Neural cell (in vitro differentiated cells): ENCODE data around the gene LRMDA. TPM values are rescaled to one million over a fixed set of nuclear protein-coding genes. Genes with fewer than 3 reads are reported as not detected.

Source experiments
- H2AFZ ChIP-seq: fragments of 200-600, 300-800 bp; sonication (generic), shearing (Covaris generic); 2 replicates; pipeline ENCODE4 v1.6.0; 2014; ENCODE audit warnings: low read depth, mild to moderate bottlenecking, antibody characterized with exemption, low read length, moderate library complexity
- H3F3A ChIP-seq: fragments of 200-600 bp; shearing (Covaris generic); 2 replicates; pipeline ENCODE4 v1.6.1; 2016; ENCODE audit warnings: mild to moderate bottlenecking, moderate library complexity, mixed read lengths, antibody characterized with exemption, low read length; ENCODE audit not compliant: insufficient read depth, poor library complexity, severe bottlenecking
- H3K27ac ChIP-seq: fragments of 200-600, 300-800 bp; sonication (generic), shearing (Covaris generic); 2 replicates; pipeline ENCODE4 v1.5.1; 2014; ENCODE audit warnings: mild to moderate bottlenecking, low read length, moderate library complexity
- H3K27me3 ChIP-seq: fragments of 300-800, 200-600 bp; sonication (generic), shearing (Covaris generic); 2 replicates; pipeline ENCODE4 v1.6.0; 2014; ENCODE audit warnings: mild to moderate bottlenecking, low read depth, low read length, moderate library complexity; ENCODE audit not compliant: insufficient read depth
- H3K36me3 ChIP-seq: fragments of 300-800, 200-600 bp; sonication (generic), shearing (Covaris generic); 2 replicates; pipeline ENCODE4 v1.5.1; 2014; ENCODE audit warnings: mild to moderate bottlenecking, antibody characterized with exemption, low read length, moderate library complexity; ENCODE audit not compliant: insufficient read depth
- H3K4me2 ChIP-seq: fragments of 300-800, 200-600 bp; sonication (generic), shearing (Covaris generic); 2 replicates; pipeline ENCODE4 v1.6.0; 2014; ENCODE audit warnings: mild to moderate bottlenecking, low read length
- H3K4me3 ChIP-seq: fragments of 300-800, 200-600 bp; sonication (generic), shearing (Covaris generic); 2 replicates; pipeline ENCODE4 v1.5.1; 2014; ENCODE audit warnings: mild to moderate bottlenecking, low read length, moderate library complexity
- H3K79me2 ChIP-seq: fragments of 200-600 bp; shearing (Covaris generic); replicated peaks from 2 replicates; pipeline ENCODE4 v1.6.0; 2014; ENCODE audit warnings: mild to moderate bottlenecking, low read length, moderate library complexity; ENCODE audit not compliant: insufficient read depth
- H3K9ac ChIP-seq: fragments of 300-800, 200-600 bp; sonication (generic), shearing (Covaris generic); 2 replicates; pipeline ENCODE4 v1.6.1; 2016; ENCODE audit warnings: mild to moderate bottlenecking, low read length, mixed read lengths
- H3K9me2 ChIP-seq: fragments of 200-600 bp; shearing (Covaris generic); 2 replicates; pipeline ENCODE4 v1.6.1; 2016; ENCODE audit warnings: mild to moderate bottlenecking, low read length, mixed read lengths; ENCODE audit not compliant: insufficient read depth
- H3K9me3 ChIP-seq: fragments of 200-600, 300-800 bp; sonication (generic), shearing (Covaris generic); 2 replicates; pipeline ENCODE4 v1.6.1; 2016; ENCODE audit warnings: mild to moderate bottlenecking, mixed run types, low read length, moderate library complexity, mixed read lengths
- H4K20me1 ChIP-seq: fragments of 200-600 bp; shearing (Covaris generic); 2 replicates; pipeline ENCODE4 v1.6.1; 2016; ENCODE audit warnings: mild to moderate bottlenecking, mixed run types; ENCODE audit not compliant: insufficient read depth
- EP300 ChIP-seq: fragments of 450-650 bp; conservative IDR thresholded peaks from 2 replicates; pipeline ENCODE4 v1.6.1; 2014; ENCODE audit warnings: antibody characterized with exemption, mild to moderate bottlenecking, moderate library complexity; ENCODE audit not compliant: poor library complexity, severe bottlenecking
- EZH2 ChIP-seq: fragments of 200-600, 300-800 bp; shearing (Covaris generic), sonication (generic); IDR thresholded peaks from 2 replicates; pipeline ENCODE4 v1.6.1; 2014; ENCODE audit warnings: antibody characterized with exemption, low read length, borderline replicate concordance, mild to moderate bottlenecking; ENCODE audit not compliant: insufficient read depth, poor library complexity, severe bottlenecking
- MXI1 ChIP-seq: fragments of 450-650 bp; conservative IDR thresholded peaks from 2 replicates; pipeline ENCODE4 v1.6.1; 2014; ENCODE audit warnings: antibody characterized with exemption, mild to moderate bottlenecking; ENCODE audit not compliant: poor library complexity, severe bottlenecking
- POLR2AphosphoS5 ChIP-seq: IDR thresholded peaks from 2 replicates; pipeline ENCODE4 v1.6.1; 2012
- RAD21 ChIP-seq: fragments of 450-650 bp; conservative IDR thresholded peaks from 2 replicates; pipeline ENCODE4 v1.6.1; 2014; ENCODE audit warnings: antibody characterized with exemption, mild to moderate bottlenecking, moderate library complexity
- SMC3 ChIP-seq: fragments of 450-650 bp; conservative IDR thresholded peaks from 2 replicates; pipeline ENCODE4 v1.6.1; 2014; ENCODE audit warnings: antibody characterized with exemption, mild to moderate bottlenecking, moderate library complexity; ENCODE audit not compliant: poor library complexity
- TAF1 ChIP-seq: IDR thresholded peaks from 2 replicates; pipeline ENCODE4 v1.6.1; 2012; ENCODE audit warnings: low read depth
- polyA plus RNA-seq: library from polyadenylated mRNA; depleted of rRNA; stranded (reverse); fragments of >200 nt; gene quantifications from 2 replicates; pipeline ENCODE4 v1.2.3, GENCODE V29; 2014
- TF ChIP-seq, protein P1 (sequence below): IDR thresholded peaks from 2 replicates; pipeline ENCODE4 v1.6.1; 2012; ENCODE audit warnings: borderline replicate concordance
- TF ChIP-seq, protein P2 (sequence below): fragments of 450-650 bp; IDR thresholded peaks from 2 replicates; pipeline ENCODE4 v1.5.1; 2014; ENCODE audit warnings: antibody characterized with exemption, mild to moderate bottlenecking, moderate library complexity; ENCODE audit not compliant: poor library complexity, severe bottlenecking

The LRMDA gene
- polyA plus RNA-seq, 1 donor from 2014 or later: 5.6 TPM

DNA sequence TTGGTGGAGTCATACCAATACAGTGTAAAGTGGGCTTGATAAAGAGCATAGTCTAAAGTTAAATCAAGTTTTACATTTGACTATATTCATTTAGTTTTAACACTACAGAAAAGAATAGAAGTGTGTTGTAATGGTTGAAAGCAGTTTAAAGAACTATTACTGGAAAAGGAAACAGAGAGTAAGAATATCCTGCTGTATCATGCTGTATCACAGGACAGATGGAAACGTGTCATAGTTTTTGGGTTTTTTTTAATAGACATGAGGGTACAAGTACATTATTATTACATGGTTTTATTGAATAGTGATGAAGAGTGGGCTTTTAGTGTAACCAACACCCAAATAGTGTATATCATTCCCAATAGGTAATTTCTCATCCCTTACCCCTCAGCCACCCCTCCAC is 944.3 kb downstream of the LRMDA start:
- Histone ChIP-seq H3K9ac (no peak overlapping the region), H3K27ac (no peak overlapping the region), H3K79me2 (no peaks in the 10 kb centered on the region), H4K20me1 (no peaks in the 10 kb centered on the region), H3K4me2 (no peak overlapping the region), H3K27me3 (no peaks in the 10 kb centered on the region), H3K9me2 (no peaks in the 10 kb centered on the region), H3F3A (no peaks in the 10 kb centered on the region), H3K9me3 (no peaks in the 10 kb centered on the region), H2AFZ (no peak overlapping the region), H3K4me3 (no peak overlapping the region), H3K36me3 (no peaks in the 10 kb centered on the region)
- TF ChIP-seq POLR2AphosphoS5 (no peak), EP300 (no peak), TAF1 (no peak)

DNA sequence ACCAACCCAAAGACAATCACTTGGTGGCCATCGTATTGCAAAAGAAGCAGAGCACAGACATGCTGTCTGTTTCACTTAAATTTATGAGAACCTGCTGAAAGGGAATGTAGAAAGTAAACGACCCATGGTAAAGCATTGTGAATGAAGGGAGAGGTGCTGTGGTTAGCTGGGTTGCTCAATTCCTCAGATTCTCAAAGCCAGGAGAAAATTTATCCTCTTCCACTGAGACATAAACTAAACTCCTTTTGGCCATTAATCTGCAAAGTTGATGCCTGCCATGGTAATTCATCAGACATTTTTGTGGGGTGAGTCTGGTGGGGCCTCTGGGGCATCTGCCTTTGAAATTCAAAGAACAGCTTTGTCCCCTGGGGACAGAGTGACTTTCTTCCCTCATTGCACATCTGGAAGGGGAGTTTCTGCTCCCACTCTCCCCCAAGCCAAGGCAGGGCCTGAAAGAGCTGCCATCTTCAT is 951.0 kb downstream of the LRMDA start:
- Histone ChIP-seq H3K36me3 (no peaks in the 10 kb centered on the region), H4K20me1 (no peaks in the 10 kb centered on the region), H3K27ac (no peak overlapping the region), H3K9me3 (no peaks in the 10 kb centered on the region), H3K79me2 (no peaks in the 10 kb centered on the region), H3K9me2 (no peaks in the 10 kb centered on the region), H3K4me2 (no peak overlapping the region), H3K9ac (no peak overlapping the region), H3F3A (no peaks in the 10 kb centered on the region), H3K27me3 (no peaks in the 10 kb centered on the region), H3K4me3 (no peak overlapping the region), H2AFZ (no peak overlapping the region)
- no peak for TF ChIP-seq RAD21

DNA sequence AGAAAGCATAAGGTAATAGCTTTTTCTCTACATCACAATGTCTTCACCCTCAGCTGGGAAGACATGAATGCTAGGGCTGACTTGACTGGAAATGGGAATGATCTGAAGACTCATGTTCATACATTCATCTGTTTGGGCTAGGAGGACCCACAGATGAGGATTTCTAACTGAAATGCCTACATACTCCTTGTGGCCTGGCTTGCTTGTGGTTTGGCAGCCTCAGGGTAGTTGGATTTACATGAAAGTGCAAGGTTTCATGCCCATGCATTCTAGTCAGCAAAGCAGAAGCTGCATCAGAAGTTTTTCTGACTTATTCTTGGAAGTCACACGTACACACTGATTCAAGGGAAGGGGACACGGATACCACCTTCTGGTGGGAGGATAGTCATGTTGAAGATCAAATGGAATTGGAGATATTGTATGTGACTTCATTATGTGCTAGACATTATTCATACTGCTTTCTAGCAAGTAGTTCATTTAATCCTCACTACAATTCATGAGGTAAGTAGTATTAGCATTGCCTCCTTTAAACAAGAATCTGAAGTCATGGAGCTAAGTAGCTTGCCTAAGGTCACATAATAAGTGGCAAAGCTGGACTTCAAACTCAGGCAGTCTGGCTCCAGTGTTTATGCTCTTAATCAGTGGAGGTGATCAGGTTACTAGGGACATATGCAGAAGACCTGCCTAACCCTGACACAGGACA is 957.0 kb downstream of the LRMDA start:
- Histone ChIP-seq H3K79me2 (no peaks in the 10 kb centered on the region), H3F3A (no peaks in the 10 kb centered on the region)
- TF ChIP-seq SMC3 (no peak), TAF1 (no peak), RAD21 (no peak), EP300 (no peak), POLR2AphosphoS5 (no peak), EZH2 (no peak), MXI1 (no peak)
- TF ChIP-seq, protein P1, sequence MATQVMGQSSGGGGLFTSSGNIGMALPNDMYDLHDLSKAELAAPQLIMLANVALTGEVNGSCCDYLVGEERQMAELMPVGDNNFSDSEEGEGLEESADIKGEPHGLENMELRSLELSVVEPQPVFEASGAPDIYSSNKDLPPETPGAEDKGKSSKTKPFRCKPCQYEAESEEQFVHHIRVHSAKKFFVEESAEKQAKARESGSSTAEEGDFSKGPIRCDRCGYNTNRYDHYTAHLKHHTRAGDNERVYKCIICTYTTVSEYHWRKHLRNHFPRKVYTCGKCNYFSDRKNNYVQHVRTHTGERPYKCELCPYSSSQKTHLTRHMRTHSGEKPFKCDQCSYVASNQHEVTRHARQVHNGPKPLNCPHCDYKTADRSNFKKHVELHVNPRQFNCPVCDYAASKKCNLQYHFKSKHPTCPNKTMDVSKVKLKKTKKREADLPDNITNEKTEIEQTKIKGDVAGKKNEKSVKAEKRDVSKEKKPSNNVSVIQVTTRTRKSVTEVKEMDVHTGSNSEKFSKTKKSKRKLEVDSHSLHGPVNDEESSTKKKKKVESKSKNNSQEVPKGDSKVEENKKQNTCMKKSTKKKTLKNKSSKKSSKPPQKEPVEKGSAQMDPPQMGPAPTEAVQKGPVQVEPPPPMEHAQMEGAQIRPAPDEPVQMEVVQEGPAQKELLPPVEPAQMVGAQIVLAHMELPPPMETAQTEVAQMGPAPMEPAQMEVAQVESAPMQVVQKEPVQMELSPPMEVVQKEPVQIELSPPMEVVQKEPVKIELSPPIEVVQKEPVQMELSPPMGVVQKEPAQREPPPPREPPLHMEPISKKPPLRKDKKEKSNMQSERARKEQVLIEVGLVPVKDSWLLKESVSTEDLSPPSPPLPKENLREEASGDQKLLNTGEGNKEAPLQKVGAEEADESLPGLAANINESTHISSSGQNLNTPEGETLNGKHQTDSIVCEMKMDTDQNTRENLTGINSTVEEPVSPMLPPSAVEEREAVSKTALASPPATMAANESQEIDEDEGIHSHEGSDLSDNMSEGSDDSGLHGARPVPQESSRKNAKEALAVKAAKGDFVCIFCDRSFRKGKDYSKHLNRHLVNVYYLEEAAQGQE: no peak
- TF ChIP-seq, protein P2, sequence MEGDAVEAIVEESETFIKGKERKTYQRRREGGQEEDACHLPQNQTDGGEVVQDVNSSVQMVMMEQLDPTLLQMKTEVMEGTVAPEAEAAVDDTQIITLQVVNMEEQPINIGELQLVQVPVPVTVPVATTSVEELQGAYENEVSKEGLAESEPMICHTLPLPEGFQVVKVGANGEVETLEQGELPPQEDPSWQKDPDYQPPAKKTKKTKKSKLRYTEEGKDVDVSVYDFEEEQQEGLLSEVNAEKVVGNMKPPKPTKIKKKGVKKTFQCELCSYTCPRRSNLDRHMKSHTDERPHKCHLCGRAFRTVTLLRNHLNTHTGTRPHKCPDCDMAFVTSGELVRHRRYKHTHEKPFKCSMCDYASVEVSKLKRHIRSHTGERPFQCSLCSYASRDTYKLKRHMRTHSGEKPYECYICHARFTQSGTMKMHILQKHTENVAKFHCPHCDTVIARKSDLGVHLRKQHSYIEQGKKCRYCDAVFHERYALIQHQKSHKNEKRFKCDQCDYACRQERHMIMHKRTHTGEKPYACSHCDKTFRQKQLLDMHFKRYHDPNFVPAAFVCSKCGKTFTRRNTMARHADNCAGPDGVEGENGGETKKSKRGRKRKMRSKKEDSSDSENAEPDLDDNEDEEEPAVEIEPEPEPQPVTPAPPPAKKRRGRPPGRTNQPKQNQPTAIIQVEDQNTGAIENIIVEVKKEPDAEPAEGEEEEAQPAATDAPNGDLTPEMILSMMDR: no peak

More for the DNA sequence above, 957.0 kb downstream of the LRMDA start:
- Histone ChIP-seq H3K9me2 (no peaks in the 10 kb centered on the region), H3K9ac (no peak overlapping the region), H3K36me3 (no peaks in the 10 kb centered on the region), H3K27ac (no peak overlapping the region), H3K27me3 (no peaks in the 10 kb centered on the region), H3K9me3 (no peaks in the 10 kb centered on the region), H2AFZ (no peak overlapping the region), H3K4me2 (no peak overlapping the region), H3K4me3 (no peak overlapping the region), H4K20me1 (no peaks in the 10 kb centered on the region)
